ENCODE data around the gene HOPX.
"Not testable (repeated sequence)": the region's sequence is repeated elsewhere in the genome, so short reads cannot be mapped to it uniquely, and the experiment has no call there.

HOPX gene

DNA sequence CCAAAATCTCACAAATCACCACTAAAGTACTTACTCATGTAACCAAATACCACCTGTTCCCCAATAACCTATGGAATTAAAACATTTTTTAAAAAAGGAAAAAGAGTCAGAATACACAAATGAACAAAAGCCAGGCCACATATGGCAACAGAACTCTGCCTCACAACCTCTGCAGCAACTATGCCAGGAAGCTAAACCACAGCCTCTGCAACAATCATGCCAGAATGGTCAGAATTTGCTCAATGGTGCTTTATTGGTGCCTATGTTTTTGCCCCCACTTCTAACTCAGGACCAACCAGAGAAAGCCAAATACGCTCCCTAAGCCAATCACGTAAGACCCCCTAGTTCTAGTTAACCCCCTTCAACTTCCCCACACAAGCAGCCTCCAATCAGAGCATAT is 69.6 kb downstream of the HOPX start:
- Mint-ChIP-seq H3K27ac (no peak overlapping the region), H3K4me1 (ENCODE audit: low read depth) (no peaks in the 10 kb centered on the region), H3K9me3 (no peaks in the 10 kb centered on the region), H3K36me3 (ENCODE audit: low read depth) (no peaks in the 10 kb centered on the region), H3K4me3 (no peak overlapping the region), H3K27me3 (ENCODE audit: low read depth) (peaks cover 22% of the 10 kb centered on the region)

DNA sequence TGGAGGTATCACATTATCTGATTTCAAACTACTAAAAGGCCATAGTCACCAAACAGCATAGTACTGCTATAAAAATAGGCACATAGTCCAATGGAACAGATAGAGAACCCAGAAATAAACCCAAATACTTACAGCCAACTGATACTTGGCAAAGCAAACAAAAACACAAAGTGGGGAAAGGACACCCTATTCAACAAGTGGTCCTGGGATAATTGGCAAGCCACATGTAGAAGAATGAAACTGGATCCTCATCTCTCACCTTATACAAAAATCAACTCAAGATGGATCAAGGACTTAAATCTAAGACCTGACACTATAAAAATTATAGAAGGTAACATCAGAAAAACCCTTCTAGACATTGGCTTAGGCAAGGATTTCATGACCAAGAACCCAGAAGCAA is 70.9 kb downstream of the HOPX start:
- H3K27ac Mint-ChIP-seq; H3K4me1 Mint-ChIP-seq (ENCODE audit: low read depth); H3K36me3 Mint-ChIP-seq (ENCODE audit: low read depth); H3K4me3 Mint-ChIP-seq; H3K9me3 Mint-ChIP-seq: not testable (repeated sequence)
- peaks cover 31% of the 10 kb centered on the region for H3K27me3 Mint-ChIP-seq (ENCODE audit: low read depth)

DNA sequence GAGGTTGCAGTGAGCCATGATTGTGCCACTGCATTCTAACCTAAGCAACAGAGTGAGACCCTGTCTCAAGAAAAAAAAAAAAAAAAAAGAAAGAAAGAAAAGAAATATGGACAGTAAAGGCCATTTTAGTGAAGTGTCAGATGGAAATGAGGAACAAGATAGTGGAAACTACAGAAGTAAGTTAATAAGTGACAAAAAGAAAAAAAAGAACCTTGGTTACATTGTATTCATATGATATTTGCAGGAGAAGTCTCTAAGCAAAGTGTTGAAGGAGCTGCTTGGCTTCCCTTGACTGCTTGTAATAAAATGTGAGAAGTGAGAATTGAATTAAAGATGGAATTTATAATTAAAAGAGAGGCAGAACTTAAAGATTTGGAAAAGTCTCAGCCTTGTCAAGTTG is 73.2 kb downstream of the HOPX start:
- Mint-ChIP-seq H3K27me3 (ENCODE audit: low read depth) (peaks cover 33% of the 10 kb centered on the region), H3K4me3 (no peak overlapping the region), H3K27ac (no peak overlapping the region), H3K9me3 (no peaks in the 10 kb centered on the region), H3K4me1 (ENCODE audit: low read depth) (no peaks in the 10 kb centered on the region), H3K36me3 (ENCODE audit: low read depth) (no peaks in the 10 kb centered on the region)

DNA sequence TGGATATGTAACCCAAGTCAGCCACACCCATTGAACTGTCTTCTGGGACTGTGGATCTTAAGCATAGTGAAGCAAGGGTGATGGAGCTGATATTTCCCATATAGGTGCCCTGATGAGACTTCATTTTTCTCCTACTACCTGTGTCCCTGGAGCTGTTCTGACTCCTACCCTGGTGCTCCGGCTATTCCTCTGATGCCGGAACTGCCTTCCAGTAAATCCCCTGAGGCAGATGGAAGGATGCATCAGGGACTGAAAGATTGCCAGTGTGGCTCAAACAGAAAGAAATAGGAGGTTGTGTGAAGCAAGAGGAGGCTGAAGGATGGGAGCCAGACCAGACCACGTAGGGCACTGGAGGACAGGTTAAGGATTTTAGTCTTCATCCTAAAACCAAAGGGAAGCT is 74.7 kb downstream of the HOPX start:
- Mint-ChIP-seq H3K9me3 (no peaks in the 10 kb centered on the region), H3K27me3 (ENCODE audit: low read depth) (peaks cover 32% of the 10 kb centered on the region), H3K4me1 (ENCODE audit: low read depth) (no peaks in the 10 kb centered on the region), H3K4me3 (no peak overlapping the region), H3K36me3 (ENCODE audit: low read depth) (no peaks in the 10 kb centered on the region), H3K27ac (no peak overlapping the region)

DNA sequence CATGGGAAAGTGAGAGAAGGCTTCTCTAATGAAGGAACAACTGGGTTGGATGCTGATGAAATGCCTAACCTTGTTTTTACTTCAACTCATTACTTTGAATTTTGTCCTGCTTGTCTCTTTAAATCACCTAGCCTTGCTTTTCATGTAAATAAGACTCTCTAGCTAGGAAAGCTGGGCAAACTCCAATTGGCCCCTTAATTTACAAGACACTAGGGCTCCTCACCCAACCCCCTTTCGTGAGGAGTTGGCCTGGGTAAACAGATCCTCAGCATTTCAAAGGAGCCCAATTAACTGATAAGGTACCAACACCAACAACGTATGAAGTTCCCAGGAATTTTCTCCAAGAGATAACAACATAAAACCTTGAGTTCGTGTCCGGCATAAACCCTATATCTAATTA is 75.6 kb downstream of the HOPX start:
- H3K27ac Mint-ChIP-seq; H3K36me3 Mint-ChIP-seq (ENCODE audit: low read depth); H3K4me3 Mint-ChIP-seq; H3K4me1 Mint-ChIP-seq (ENCODE audit: low read depth); H3K9me3 Mint-ChIP-seq: not testable (repeated sequence)
- peaks cover 24% of the 10 kb centered on the region for H3K27me3 Mint-ChIP-seq (ENCODE audit: low read depth)

DNA sequence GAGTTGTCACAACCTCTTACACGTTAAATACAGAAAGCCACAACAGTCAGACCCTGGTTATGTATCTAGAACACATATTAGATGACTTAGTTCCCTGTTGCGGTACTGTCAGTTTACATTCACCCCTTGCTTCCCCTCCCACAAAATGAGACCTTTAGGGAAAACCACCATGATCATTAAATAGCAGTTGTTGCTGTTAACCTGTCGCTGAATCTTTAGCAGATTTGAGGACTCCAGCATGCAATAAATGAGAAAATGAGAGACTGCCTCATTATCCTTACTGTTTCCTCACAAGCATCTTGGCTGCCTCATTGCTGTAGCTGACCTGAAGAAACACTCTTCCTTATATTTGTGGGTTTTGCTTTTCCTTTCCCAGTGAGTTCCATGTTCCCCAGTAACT is 77.8 kb downstream of the HOPX start:
- H3K4me1 Mint-ChIP-seq (ENCODE audit: low read depth), result no peaks in the 10 kb centered on the region
- H3K27me3 Mint-ChIP-seq (ENCODE audit: low read depth), result peaks cover 16% of the 10 kb centered on the region
- H3K27ac Mint-ChIP-seq, result no peak overlapping the region
- H3K9me3 Mint-ChIP-seq, result peaks cover 3% of the 10 kb centered on the region
- no peak overlapping the region for H3K4me3 Mint-ChIP-seq
- H3K36me3 Mint-ChIP-seq (ENCODE audit: low read depth), result no peaks in the 10 kb centered on the region

All from T-helper 1 cell treated with Interleukin-12 subunit alpha and Interleukin-12 subunit beta and Interleukin-4 antibody, amounts not matched to agents 30 μg/mL and 1 μg/mL, for 36 hours (primary cell).